ENCODE measurements around the gene TUT1. TPM values are rescaled to one million over a fixed set of nuclear protein-coding genes. Genes with fewer than 3 reads are reported as not detected.

Gene TUT1
- total RNA-seq, 1 experiment from 2014 or later: 40.0 TPM

DNA sequence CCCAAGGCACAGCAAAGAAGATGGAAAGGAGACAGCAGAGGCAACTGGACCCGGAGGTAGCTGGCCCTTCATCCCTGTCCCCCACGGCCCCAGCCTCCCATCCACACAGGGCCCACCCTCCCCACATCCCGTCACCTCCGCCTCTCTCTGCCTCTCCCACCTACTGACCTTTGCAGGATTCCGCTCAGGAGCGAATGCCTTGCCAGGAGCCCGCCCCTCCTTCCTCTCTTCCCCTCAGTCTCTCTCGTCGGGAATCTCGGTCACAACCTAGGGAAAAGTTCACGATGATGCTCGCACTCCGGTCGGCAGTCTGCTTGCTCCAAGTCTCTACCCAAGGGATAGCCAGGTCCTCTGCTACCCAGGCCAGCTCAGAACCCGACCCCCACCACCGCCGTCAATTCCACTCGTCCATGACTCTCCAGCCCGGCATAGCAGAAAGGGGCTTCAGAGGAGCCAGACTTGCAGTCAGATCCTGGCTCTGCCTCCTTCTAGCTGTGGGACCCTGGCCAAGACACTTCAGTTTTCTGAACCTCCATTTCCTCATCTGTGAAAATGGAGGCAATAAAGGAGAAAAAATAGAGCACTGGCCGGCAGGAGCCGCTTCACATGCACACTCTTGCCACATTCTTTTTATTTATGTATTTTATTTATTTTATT is 54.9 kb downstream of the TUT1 start (continued):
- TF ChIP-seq NR1H2 (CRISPR knock-in tag; IDR thresholded peaks at IDR 0.05): no peak
- TF ChIP-seq, protein P1, sequence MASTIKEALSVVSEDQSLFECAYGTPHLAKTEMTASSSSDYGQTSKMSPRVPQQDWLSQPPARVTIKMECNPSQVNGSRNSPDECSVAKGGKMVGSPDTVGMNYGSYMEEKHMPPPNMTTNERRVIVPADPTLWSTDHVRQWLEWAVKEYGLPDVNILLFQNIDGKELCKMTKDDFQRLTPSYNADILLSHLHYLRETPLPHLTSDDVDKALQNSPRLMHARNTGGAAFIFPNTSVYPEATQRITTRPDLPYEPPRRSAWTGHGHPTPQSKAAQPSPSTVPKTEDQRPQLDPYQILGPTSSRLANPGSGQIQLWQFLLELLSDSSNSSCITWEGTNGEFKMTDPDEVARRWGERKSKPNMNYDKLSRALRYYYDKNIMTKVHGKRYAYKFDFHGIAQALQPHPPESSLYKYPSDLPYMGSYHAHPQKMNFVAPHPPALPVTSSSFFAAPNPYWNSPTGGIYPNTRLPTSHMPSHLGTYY (CRISPR knock-in tag; IDR thresholded peaks at IDR 0.05): no peak
- TF ChIP-seq GABPB1 (CRISPR knock-in tag; IDR thresholded peaks at IDR 0.05): no peak
- TF ChIP-seq NFE2L1 (CRISPR knock-in tag; IDR thresholded peaks at IDR 0.05): no peak

- ChIA-PET POLR2A (no interaction called here), CTCF (interaction anchor here (0.6 to 13.3 kb wide), 5 partner anchors 25 to 141 kb away, joined by 3 to 552 read pairs (median 4); partner anchors contain the start of gene SCGB1A1)
- DNase-seq (ENCODE audit: low spot score) (no peak), ATAC-seq (no peak)
- TF ChIP-seq, protein P2, sequence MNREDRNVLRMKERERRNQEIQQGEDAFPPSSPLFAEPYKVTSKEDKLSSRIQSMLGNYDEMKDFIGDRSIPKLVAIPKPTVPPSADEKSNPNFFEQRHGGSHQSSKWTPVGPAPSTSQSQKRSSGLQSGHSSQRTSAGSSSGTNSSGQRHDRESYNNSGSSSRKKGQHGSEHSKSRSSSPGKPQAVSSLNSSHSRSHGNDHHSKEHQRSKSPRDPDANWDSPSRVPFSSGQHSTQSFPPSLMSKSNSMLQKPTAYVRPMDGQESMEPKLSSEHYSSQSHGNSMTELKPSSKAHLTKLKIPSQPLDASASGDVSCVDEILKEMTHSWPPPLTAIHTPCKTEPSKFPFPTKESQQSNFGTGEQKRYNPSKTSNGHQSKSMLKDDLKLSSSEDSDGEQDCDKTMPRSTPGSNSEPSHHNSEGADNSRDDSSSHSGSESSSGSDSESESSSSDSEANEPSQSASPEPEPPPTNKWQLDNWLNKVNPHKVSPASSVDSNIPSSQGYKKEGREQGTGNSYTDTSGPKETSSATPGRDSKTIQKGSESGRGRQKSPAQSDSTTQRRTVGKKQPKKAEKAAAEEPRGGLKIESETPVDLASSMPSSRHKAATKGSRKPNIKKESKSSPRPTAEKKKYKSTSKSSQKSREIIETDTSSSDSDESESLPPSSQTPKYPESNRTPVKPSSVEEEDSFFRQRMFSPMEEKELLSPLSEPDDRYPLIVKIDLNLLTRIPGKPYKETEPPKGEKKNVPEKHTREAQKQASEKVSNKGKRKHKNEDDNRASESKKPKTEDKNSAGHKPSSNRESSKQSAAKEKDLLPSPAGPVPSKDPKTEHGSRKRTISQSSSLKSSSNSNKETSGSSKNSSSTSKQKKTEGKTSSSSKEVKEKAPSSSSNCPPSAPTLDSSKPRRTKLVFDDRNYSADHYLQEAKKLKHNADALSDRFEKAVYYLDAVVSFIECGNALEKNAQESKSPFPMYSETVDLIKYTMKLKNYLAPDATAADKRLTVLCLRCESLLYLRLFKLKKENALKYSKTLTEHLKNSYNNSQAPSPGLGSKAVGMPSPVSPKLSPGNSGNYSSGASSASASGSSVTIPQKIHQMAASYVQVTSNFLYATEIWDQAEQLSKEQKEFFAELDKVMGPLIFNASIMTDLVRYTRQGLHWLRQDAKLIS (CRISPR knock-in tag; IDR thresholded peaks at IDR 0.05; ENCODE audit: borderline replicate concordance): no peak
- TF ChIP-seq ZNF423 (CRISPR knock-in tag; IDR thresholded peaks at IDR 0.05) (no peak), SMAD3 (CRISPR knock-in tag; IDR thresholded peaks at IDR 0.05; ENCODE audit: borderline replicate concordance) (no peak), NFE2L1 (CRISPR knock-in tag; IDR thresholded peaks at IDR 0.05) (no peak), NFATC4 (CRISPR knock-in tag; IDR thresholded peaks at IDR 0.05) (no peak), FOXK1 (CRISPR knock-in tag; IDR thresholded peaks at IDR 0.05) (no peak), ZMAT4 (CRISPR knock-in tag; IDR thresholded peaks at IDR 0.05) (no peak), HMGA2 (CRISPR knock-in tag; IDR thresholded peaks at IDR 0.05) (no peak)
- TF ChIP-seq, protein P3, sequence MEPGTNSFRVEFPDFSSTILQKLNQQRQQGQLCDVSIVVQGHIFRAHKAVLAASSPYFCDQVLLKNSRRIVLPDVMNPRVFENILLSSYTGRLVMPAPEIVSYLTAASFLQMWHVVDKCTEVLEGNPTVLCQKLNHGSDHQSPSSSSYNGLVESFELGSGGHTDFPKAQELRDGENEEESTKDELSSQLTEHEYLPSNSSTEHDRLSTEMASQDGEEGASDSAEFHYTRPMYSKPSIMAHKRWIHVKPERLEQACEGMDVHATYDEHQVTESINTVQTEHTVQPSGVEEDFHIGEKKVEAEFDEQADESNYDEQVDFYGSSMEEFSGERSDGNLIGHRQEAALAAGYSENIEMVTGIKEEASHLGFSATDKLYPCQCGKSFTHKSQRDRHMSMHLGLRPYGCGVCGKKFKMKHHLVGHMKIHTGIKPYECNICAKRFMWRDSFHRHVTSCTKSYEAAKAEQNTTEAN (CRISPR knock-in tag; IDR thresholded peaks at IDR 0.05): no peak
- H3K4me3 Mint-ChIP-seq: no peak overlapping the region
- H3K4me1 Mint-ChIP-seq: peaks cover 13% of the 10 kb centered on the region
- no peaks in the 10 kb centered on the region; the same call in 1 of the 2 replicates for H3K27me3 Mint-ChIP-seq (ENCODE audit: low read depth)
- H3K9me3 Mint-ChIP-seq: peaks cover 17% of the 10 kb centered on the region
- no peak overlapping the region for H3K27ac Mint-ChIP-seq
- H3K36me3 Mint-ChIP-seq: peaks cover 11% of the 10 kb centered on the region
Measured at GRCh38 chr11:62535802-62536201, 55.5 kb downstream of the TUT1 start.

DNA sequence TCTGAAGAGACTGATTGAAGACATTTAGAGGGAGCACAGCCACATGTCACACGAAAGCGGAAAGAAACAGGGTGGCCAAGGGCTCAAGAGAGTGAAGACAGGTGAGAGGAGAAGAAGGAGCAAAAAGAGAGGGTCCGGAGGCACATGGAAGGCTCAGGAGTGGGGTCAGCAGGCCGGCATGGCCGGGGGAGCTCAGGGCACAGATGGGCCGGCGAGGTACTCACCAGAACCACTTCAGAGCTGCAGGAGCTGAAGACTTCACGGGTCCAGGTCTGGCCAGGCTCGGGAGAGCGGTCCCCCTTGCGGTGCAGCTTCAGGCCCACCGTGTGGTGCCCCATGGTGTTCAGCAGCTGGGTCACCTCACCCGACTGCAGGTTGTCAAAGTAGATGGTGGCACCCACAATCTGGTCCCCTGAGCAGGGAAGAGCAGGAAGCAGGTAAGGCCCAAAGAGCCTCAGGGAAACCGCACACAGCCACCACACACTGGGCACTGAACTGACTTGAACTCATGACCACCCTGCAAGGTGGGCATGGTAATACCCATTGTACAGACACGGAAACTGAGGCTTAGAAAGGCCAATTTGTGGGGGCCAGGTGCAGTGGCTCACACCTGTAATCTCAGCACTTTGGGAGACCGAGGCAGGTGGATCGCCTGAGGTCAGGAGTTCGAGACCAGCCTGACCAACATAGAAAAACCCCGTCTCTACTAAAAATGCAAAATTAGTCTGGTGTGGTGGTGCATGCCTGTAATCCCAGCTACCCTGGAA is 56.4 kb downstream of the TUT1 start:
- Mint-ChIP-seq H3K36me3 (peaks cover 11% of the 10 kb centered on the region), H3K4me3 (no peak overlapping the region), H3K27ac (peak overlapping the region; percentile 79), H3K27me3 (ENCODE audit: low read depth) (no peaks in the 10 kb centered on the region; the same call in 1 of the 2 replicates), H3K4me1 (peaks cover 13% of the 10 kb centered on the region), H3K9me3 (peaks cover 26% of the 10 kb centered on the region)
- ATAC-seq: no peak
- no peak for DNase-seq (ENCODE audit: low spot score)
- TF ChIP-seq USF2 (CRISPR knock-in tag; IDR thresholded peaks at IDR 0.05) (no peak), OVOL2 (CRISPR knock-in tag; IDR thresholded peaks at IDR 0.05; ENCODE audit: borderline replicate concordance) (no peak), ZBTB21 (CRISPR knock-in tag; IDR thresholded peaks at IDR 0.05; ENCODE audit: borderline replicate concordance) (no peak)
- TF ChIP-seq, protein P2 (CRISPR knock-in tag; IDR thresholded peaks at IDR 0.05; ENCODE audit: borderline replicate concordance): no peak
- TF ChIP-seq, protein P4, sequence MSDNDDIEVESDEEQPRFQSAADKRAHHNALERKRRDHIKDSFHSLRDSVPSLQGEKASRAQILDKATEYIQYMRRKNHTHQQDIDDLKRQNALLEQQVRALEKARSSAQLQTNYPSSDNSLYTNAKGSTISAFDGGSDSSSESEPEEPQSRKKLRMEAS (CRISPR knock-in tag; IDR thresholded peaks at IDR 0.05): no peak
- CTCF ChIA-PET: interaction anchor here (1.0 to 13.3 kb wide), 5 partner anchors 8 to 140 kb away, joined by 4 to 552 read pairs (median 5); partner anchors contain the start of gene SCGB1A1
- POLR2A ChIA-PET: interaction anchor here (0.6 kb wide), 1 partner anchor 160 kb away, joined by 3 read pairs; no protein-coding TSS in a partner anchor
